ENCODE results near the gene PLXNA4. TPM values are rescaled to one million over a fixed set of nuclear protein-coding genes. Genes with fewer than 3 reads are reported as not detected.

Gene PLXNA4
- total RNA-seq, 1 experiment from 2014 or later: not detected

- Mint-ChIP-seq H3K36me3 (ENCODE audit: insufficient read depth, unreplicated experiment) (peaks cover 7% of the 10 kb centered on the region), H3K27ac (ENCODE audit: low read depth, unreplicated experiment) (no peak overlapping the region), H3K4me3 (ENCODE audit: unreplicated experiment) (no peak overlapping the region), H3K9me3 (ENCODE audit: unreplicated experiment) (peaks cover 8% of the 10 kb centered on the region), H3K4me1 (ENCODE audit: insufficient read depth, unreplicated experiment) (no peaks in the 10 kb centered on the region), H3K27me3 (ENCODE audit: insufficient read depth, unreplicated experiment) (no peaks in the 10 kb centered on the region)
- CTCF ChIA-PET: interaction anchor here (0.6 to 0.7 kb wide), 2 partner anchors 227 to 363 kb away, joined by 3 read pairs; no protein-coding TSS in a partner anchor
- intact Hi-C loops (cut with micrococcal nuclease): no loop called here
- no TSS peak for BruUV-seq (replicated peaks)
- TF ChIP-seq, protein P1, sequence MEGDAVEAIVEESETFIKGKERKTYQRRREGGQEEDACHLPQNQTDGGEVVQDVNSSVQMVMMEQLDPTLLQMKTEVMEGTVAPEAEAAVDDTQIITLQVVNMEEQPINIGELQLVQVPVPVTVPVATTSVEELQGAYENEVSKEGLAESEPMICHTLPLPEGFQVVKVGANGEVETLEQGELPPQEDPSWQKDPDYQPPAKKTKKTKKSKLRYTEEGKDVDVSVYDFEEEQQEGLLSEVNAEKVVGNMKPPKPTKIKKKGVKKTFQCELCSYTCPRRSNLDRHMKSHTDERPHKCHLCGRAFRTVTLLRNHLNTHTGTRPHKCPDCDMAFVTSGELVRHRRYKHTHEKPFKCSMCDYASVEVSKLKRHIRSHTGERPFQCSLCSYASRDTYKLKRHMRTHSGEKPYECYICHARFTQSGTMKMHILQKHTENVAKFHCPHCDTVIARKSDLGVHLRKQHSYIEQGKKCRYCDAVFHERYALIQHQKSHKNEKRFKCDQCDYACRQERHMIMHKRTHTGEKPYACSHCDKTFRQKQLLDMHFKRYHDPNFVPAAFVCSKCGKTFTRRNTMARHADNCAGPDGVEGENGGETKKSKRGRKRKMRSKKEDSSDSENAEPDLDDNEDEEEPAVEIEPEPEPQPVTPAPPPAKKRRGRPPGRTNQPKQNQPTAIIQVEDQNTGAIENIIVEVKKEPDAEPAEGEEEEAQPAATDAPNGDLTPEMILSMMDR (IDR thresholded peaks at IDR 0.05; ENCODE audit: unreplicated experiment): no peak
- no peak for DNase-seq (ENCODE audit: unreplicated experiment)
- POLR2A ChIA-PET: no interaction called here
Observed at GRCh38 chr7:132272763-132273371, 303.4 kb downstream of the PLXNA4 start.

DNA sequence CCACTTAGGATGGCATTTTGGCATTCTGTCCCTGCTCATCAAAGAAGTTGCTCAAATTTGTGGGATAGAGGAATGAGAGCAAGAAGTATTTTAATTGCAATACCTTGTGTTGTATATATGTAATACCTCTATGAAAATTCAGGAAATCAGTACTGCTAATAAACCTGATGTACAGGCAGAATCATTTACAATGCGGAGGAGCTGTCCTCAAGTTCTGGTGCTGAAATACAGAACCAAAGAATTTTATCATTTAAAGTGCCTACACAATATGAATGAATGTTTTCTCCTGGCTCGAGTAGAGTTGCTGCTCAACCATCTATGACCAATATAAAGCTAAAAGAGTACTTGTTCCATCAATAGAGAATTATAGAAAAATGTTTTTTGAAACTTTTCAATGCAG lies 305.8 kb downstream of the PLXNA4 start:
- peak; percentile 42 for DNase-seq (ENCODE audit: unreplicated experiment)
- BruUV-seq (replicated peaks): no TSS peak
- ChIA-PET POLR2A (interaction anchor here (0.5 to 1.0 kb wide), 2 partner anchors 9 to 1728 kb away, joined by 3 to 4 read pairs; no protein-coding TSS in a partner anchor), CTCF (interaction anchor here (1.1 kb wide), 1 partner anchor 48 kb away, joined by 3 read pairs; no protein-coding TSS in a partner anchor)
- H3K4me1 Mint-ChIP-seq (ENCODE audit: insufficient read depth, unreplicated experiment): no peaks in the 10 kb centered on the region
- peaks cover 7% of the 10 kb centered on the region for H3K36me3 Mint-ChIP-seq (ENCODE audit: insufficient read depth, unreplicated experiment)
- H3K27me3 Mint-ChIP-seq (ENCODE audit: insufficient read depth, unreplicated experiment): no peaks in the 10 kb centered on the region
- intact Hi-C loops (cut with micrococcal nuclease): no loop called here
- no peak overlapping the region for H3K27ac Mint-ChIP-seq (ENCODE audit: low read depth, unreplicated experiment)
- H3K4me3 Mint-ChIP-seq (ENCODE audit: unreplicated experiment): no peak overlapping the region
- peaks cover 2% of the 10 kb centered on the region for H3K9me3 Mint-ChIP-seq (ENCODE audit: unreplicated experiment)
- TF ChIP-seq, protein P1 (IDR thresholded peaks at IDR 0.05; ENCODE audit: unreplicated experiment): no peak

- peaks cover 6% of the 10 kb centered on the region for H3K36me3 Mint-ChIP-seq (ENCODE audit: insufficient read depth, unreplicated experiment)
- DNase-seq (ENCODE audit: unreplicated experiment): no peak
- BruUV-seq (replicated peaks): no TSS peak
- H3K27ac Mint-ChIP-seq (ENCODE audit: low read depth, unreplicated experiment): no peak overlapping the region
- ChIA-PET CTCF (no interaction called here), POLR2A (interaction anchor here (1.0 kb wide), 1 partner anchor 9 kb away, joined by 3 read pairs; no protein-coding TSS in a partner anchor)
- no peak overlapping the region for H3K4me3 Mint-ChIP-seq (ENCODE audit: unreplicated experiment)
- peaks cover 7% of the 10 kb centered on the region for H3K9me3 Mint-ChIP-seq (ENCODE audit: unreplicated experiment)
- intact Hi-C loops (cut with micrococcal nuclease): no loop called here
- TF ChIP-seq, protein P1 (IDR thresholded peaks at IDR 0.05; ENCODE audit: unreplicated experiment): no peak
- H3K4me1 Mint-ChIP-seq (ENCODE audit: insufficient read depth, unreplicated experiment): no peaks in the 10 kb centered on the region
- no peaks in the 10 kb centered on the region for H3K27me3 Mint-ChIP-seq (ENCODE audit: insufficient read depth, unreplicated experiment)
Observed at GRCh38 chr7:132269718-132270117, 306.6 kb downstream of the PLXNA4 start.

DNA sequence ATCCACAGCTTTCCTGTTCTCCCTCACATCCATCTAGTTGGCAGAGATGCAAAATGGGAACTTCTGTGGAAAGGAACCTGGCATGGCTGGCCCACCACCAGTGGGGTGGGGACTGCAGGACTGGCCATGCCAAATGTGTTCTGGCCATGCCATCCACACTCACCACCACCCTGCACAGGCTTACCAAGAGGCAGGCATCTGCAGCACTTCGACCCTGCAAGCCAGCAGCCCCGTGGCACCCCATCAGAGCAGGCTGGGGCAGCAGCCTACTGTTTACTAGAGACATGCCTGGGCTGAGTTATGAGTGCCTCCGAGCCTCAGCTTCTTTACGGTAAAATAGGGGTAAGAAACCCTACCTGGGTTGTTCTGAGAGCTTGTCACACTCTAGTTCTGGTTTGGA lies 313.1 kb downstream of the PLXNA4 start:
- Mint-ChIP-seq H3K4me3 (ENCODE audit: unreplicated experiment) (no peak overlapping the region), H3K4me1 (ENCODE audit: insufficient read depth, unreplicated experiment) (no peaks in the 10 kb centered on the region), H3K36me3 (ENCODE audit: insufficient read depth, unreplicated experiment) (no peaks in the 10 kb centered on the region), H3K27me3 (ENCODE audit: insufficient read depth, unreplicated experiment) (no peaks in the 10 kb centered on the region), H3K27ac (ENCODE audit: low read depth, unreplicated experiment) (no peak overlapping the region), H3K9me3 (ENCODE audit: unreplicated experiment) (peaks cover 17% of the 10 kb centered on the region)
- BruUV-seq (replicated peaks): no TSS peak
- CTCF ChIA-PET: interaction anchor here (0.5 to 0.7 kb wide), 2 partner anchors 259 to 1752 kb away, joined by 3 read pairs; no protein-coding TSS in a partner anchor
- POLR2A ChIA-PET: interaction anchor here (0.6 kb wide), 1 partner anchor 500 kb away, joined by 3 read pairs; no protein-coding TSS in a partner anchor
- DNase-seq (ENCODE audit: unreplicated experiment): no peak
- TF ChIP-seq, protein P1 (IDR thresholded peaks at IDR 0.05; ENCODE audit: unreplicated experiment): no peak
- intact Hi-C loops (cut with micrococcal nuclease): no loop called here
